Dermis blood vessel endothelial cell (primary cell): Measurements from ENCODE around the gene RHEBL1. TPM values are rescaled to one million over a fixed set of nuclear protein-coding genes. Genes with fewer than 3 reads are reported as not detected.
A peak's percentile ranks its signal among the peaks of the same experiment; 100 is the strongest.

ENCODE experiments used
- DNase-seq: peaks from one replicate; pipeline ENCODE4 v3.0.0; 2010
- total RNA-seq: library from RNA; depleted of rRNA; stranded (reverse); fragments of >200 nt; gene quantifications from 2 replicates; pipeline ENCODE4 v1.2.3, GENCODE V29; 2014

The RHEBL1 gene
- 1.2 and 2.0 TPM in 2 replicates for total RNA-seq

- DNase-seq, result peak; percentile 98
Observed at GRCh38 chr12:49069507-49070346, at the start of gene RHEBL1. RHEBL1 (minus strand) TSS chr12:49069979; CDS start chr12:49069785, 194 bp downstream.

- peak; percentile 20 for DNase-seq
Observed at GRCh38 chr12:49111206-49111605, 41.4 kb upstream of the RHEBL1 start.

GRCh38 chr12:49110464-49111155, 40.8 kb upstream of the RHEBL1 start, which contains the start of gene LMBR1L:
LMBR1L (minus strand) TSS chr12:49110847; CDS start chr12:49110555, 292 bp downstream.
- DNase-seq, result peak; percentile 99

GRCh38 chr12:49109641-49110463, 40.1 kb upstream of the RHEBL1 start:
- peak; percentile 48 for DNase-seq

- DNase-seq, result peak; percentile 56
Observed at GRCh38 chr12:49108958-49109404, 39.2 kb upstream of the RHEBL1 start.

- DNase-seq, result peak; percentile 89
Observed at GRCh38 chr12:49105504-49106084, 35.8 kb upstream of the RHEBL1 start.

GRCh38 chr12:49104822-49105221, 35.0 kb upstream of the RHEBL1 start:
- no peak for DNase-seq

- DNase-seq, result no peak
Observed at GRCh38 chr12:49100380-49100779, 30.6 kb upstream of the RHEBL1 start.

GRCh38 chr12:49098703-49099102, 28.9 kb upstream of the RHEBL1 start:
- no peak for DNase-seq

GRCh38 chr12:49098035-49098451, 28.3 kb upstream of the RHEBL1 start:
- DNase-seq, result peak; percentile 79

- DNase-seq, result no peak
Observed at GRCh38 chr12:49097381-49097780, 27.6 kb upstream of the RHEBL1 start.

- no peak for DNase-seq
Observed at GRCh38 chr12:49094975-49095365, 25.2 kb upstream of the RHEBL1 start.

- peak; percentile 45 for DNase-seq
Observed at GRCh38 chr12:49094160-49094974, 24.6 kb upstream of the RHEBL1 start, which contains the start of gene DHH. DHH (minus strand) TSS chr12:49094801; CDS start chr12:49094512, 289 bp downstream.

GRCh38 chr12:49093792-49094159, 24.0 kb upstream of the RHEBL1 start:
- DNase-seq, result peak; percentile 42

- DNase-seq, result peak; percentile 15
Observed at GRCh38 chr12:49092816-49093406, 23.1 kb upstream of the RHEBL1 start.

- DNase-seq, result peak; percentile 73
Observed at GRCh38 chr12:49092086-49092815, 22.5 kb upstream of the RHEBL1 start.

GRCh38 chr12:49091836-49092085, 22.0 kb upstream of the RHEBL1 start:
- DNase-seq, result no peak

GRCh38 chr12:49091056-49091835, 21.5 kb upstream of the RHEBL1 start:
- no peak for DNase-seq
